Uterus (tissue), 4 donors: ENCODE data around the gene MISFA. TPM values are rescaled to one million over a fixed set of nuclear protein-coding genes. Genes with fewer than 3 reads are reported as not detected.

ENCODE experiments used
- DNase-seq, 2 donors: peaks; one replicate each; pipeline ENCODE4 v3.0.0-alpha.2; 2019 to 2020
- H3K27ac ChIP-seq, 2 donors: fragments of 200-600 bp; sonication (generic); 1 replicate in 1 of 2; 2 replicates in 1 of 2; pipeline ENCODE4 v1.5.1; 2016 to 2018
- H3K27me3 ChIP-seq, 2 donors: fragments of 200-600 bp; sonication (generic); one replicate each; pipeline ENCODE4 v1.5.1; 2018 to 2019; ENCODE audit warnings: control low read depth in 1 of 2
- H3K36me3 ChIP-seq, 2 donors: fragments of 200-600 bp; sonication (generic); one replicate each; pipeline ENCODE4 v1.5.1; 2019; ENCODE audit warnings: control low read depth in 1 of 2
- H3K4me1 ChIP-seq, 2 donors: fragments of 200-600 bp; sonication (generic); one replicate each; pipeline ENCODE4 v1.5.1; 2018 to 2019; ENCODE audit warnings: control low read depth in 1 of 2
- H3K4me3 ChIP-seq, 2 donors: fragments of 200-600 bp; sonication (generic); 1 replicate in 1 of 2; 2 replicates in 1 of 2; pipeline ENCODE4 v1.5.1; 2018 to 2019; ENCODE audit warnings: mild to moderate bottlenecking in 1 of 2
- H3K9me3 ChIP-seq, 2 donors: fragments of 200-600 bp; sonication (generic); one replicate each; pipeline ENCODE4 v1.5.1; 2019; ENCODE audit warnings: control low read depth in 1 of 2
- POLR2A ChIP-seq, 2 donors: fragments of 450-650 bp; IDR thresholded peaks; one replicate each; pipeline ENCODE4 v1.6.1; 2016; ENCODE audit warnings: antibody characterized with exemption in 2 of 2, mild to moderate bottlenecking in 1 of 2, moderate library complexity in 1 of 2
- intact Hi-C: fragments of 100-400 bp; cut with DNase I; formaldehyde crosslinking; loops from one replicate; pipeline ENCODE4 v1.15.1; 2023; ENCODE audit warnings: low total_unique reads
- total RNA-seq, 4 donors: library from RNA; depleted of rRNA in 3 of 4; stranded (reverse); fragments of >200 nt in 3 of 4; gene quantifications; one replicate each; pipeline versions ENCODE4 v1.1.0 to v1.2.4, GENCODE V29; 2014 to 2023
- TF ChIP-seq, protein P1 (sequence below), 4 experiments: fragments of 200-600 bp in 2 of 4; fragments of 450-650 bp in 2 of 4; sonication (generic) in 2 of 4; IDR thresholded peaks; one replicate each; pipeline ENCODE4 v1.5.1; 2016 to 2019; ENCODE audit warnings: antibody characterized with exemption in 4 of 4, mild to moderate bottlenecking in 2 of 4, moderate library complexity in 1 of 4
- donor health status: DM: yes; HTN: yes; CAD: no.

The MISFA gene
- total RNA-seq, 4 donors from 2014 or later: 5.6 TPM; not detected in 3

- Histone ChIP-seq H3K4me3 (no peak overlapping the region), H3K27me3 (no peaks in the 10 kb centered on the region), H3K9me3 (no peaks in the 10 kb centered on the region), H3K4me1 (no peaks in the 10 kb centered on the region), H3K27ac (no peak overlapping the region), H3K36me3 (no peaks in the 10 kb centered on the region)
- DNase-seq: no peak
- TF ChIP-seq POLR2A (IDR thresholded peaks at IDR 0.05): no peak
- TF ChIP-seq, protein P1, sequence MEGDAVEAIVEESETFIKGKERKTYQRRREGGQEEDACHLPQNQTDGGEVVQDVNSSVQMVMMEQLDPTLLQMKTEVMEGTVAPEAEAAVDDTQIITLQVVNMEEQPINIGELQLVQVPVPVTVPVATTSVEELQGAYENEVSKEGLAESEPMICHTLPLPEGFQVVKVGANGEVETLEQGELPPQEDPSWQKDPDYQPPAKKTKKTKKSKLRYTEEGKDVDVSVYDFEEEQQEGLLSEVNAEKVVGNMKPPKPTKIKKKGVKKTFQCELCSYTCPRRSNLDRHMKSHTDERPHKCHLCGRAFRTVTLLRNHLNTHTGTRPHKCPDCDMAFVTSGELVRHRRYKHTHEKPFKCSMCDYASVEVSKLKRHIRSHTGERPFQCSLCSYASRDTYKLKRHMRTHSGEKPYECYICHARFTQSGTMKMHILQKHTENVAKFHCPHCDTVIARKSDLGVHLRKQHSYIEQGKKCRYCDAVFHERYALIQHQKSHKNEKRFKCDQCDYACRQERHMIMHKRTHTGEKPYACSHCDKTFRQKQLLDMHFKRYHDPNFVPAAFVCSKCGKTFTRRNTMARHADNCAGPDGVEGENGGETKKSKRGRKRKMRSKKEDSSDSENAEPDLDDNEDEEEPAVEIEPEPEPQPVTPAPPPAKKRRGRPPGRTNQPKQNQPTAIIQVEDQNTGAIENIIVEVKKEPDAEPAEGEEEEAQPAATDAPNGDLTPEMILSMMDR (IDR thresholded peaks at IDR 0.05): no peak
- intact Hi-C loops: no loop called here
Observed at GRCh38 chr11:18575361-18575760, 24.2 kb upstream of the MISFA start.

- no peak for TF ChIP-seq POLR2A (IDR thresholded peaks at IDR 0.05)
- TF ChIP-seq, protein P1 (IDR thresholded peaks at IDR 0.05): no peak
Observed at GRCh38 chr11:18578975-18579598, 20.5 kb upstream of the MISFA start.

GRCh38 chr11:18580113-18580766 is 19.3 kb upstream of the MISFA start:
- H3K27me3 ChIP-seq: no peaks in the 10 kb centered on the region
- H3K27ac ChIP-seq: no peak overlapping the region
- intact Hi-C loops: no loop called here
- H3K36me3 ChIP-seq: no peaks in the 10 kb centered on the region
- no peak for DNase-seq
- H3K4me3 ChIP-seq: no peak overlapping the region
- TF ChIP-seq, protein P1 (IDR thresholded peaks at IDR 0.05): no peak
- TF ChIP-seq POLR2A (IDR thresholded peaks at IDR 0.05): no peak
- H3K9me3 ChIP-seq: no peaks in the 10 kb centered on the region
- no peaks in the 10 kb centered on the region for H3K4me1 ChIP-seq

More at GRCh38 chr11:18578975-18579598, 20.5 kb upstream of the MISFA start:
- Histone ChIP-seq H3K9me3 (no peaks in the 10 kb centered on the region), H3K27ac (no peak overlapping the region), H3K27me3 (no peaks in the 10 kb centered on the region), H3K4me3 (no peak overlapping the region), H3K36me3 (no peaks in the 10 kb centered on the region), H3K4me1 (no peaks in the 10 kb centered on the region)
- intact Hi-C loops: no loop called here
- DNase-seq: no peak

DNA sequence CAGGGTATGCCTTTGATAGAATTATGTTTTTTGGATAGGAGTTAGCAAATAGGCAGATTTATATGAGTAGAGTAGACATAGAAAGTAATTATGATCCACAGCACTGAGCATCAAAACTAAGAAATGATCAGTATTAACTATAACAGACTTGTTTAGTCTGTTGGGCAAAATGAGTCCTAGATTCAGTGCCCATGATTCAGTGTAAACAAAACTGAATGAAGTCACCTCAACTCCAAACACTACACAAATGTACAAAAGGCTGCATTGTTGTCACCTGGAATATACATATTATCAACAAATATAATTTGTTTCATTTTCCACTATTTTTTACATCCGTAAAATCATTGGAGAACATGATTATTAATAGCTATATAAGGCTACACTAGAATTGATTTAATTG is 17.8 kb upstream of the MISFA start:
- Histone ChIP-seq H3K36me3 (no peaks in the 10 kb centered on the region), H3K27ac (no peak overlapping the region), H3K4me1 (no peaks in the 10 kb centered on the region), H3K4me3 (no peak overlapping the region), H3K9me3 (no peaks in the 10 kb centered on the region), H3K27me3 (no peaks in the 10 kb centered on the region)
- intact Hi-C loops: no loop called here
- DNase-seq: no peak
- TF ChIP-seq, protein P1 (IDR thresholded peaks at IDR 0.05): no peak
- no peak for TF ChIP-seq POLR2A (IDR thresholded peaks at IDR 0.05)
